ENCODE results near the gene SEMA5A. TPM values are rescaled to one million over a fixed set of nuclear protein-coding genes. Genes with fewer than 3 reads are reported as not detected.

SEMA5A gene
- total RNA-seq, 2 donors from 2014 or later: not detected

DNA sequence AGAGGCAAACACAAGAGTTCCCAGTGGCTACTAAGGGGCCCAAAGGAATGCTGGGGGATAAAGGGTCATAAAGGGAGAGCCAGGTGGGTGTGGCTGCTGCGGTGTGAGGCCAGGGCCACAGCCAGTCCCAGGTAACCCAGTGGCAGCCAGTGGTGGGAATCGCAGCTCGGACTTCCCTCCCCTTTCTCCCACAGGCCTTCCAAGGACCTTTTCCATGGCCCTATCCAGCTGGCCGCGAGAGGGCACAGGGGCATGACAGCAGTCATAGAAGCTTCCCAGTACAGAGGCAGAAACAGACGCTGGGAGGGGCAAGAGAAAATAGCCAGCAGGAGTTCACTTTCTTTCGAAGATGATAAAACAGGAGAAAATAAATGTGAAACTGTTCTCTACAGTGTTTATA, 257.6 kb downstream of the SEMA5A start:
- Mint-ChIP-seq H3K27me3 (no peaks in the 10 kb centered on the region), H3K27ac (no peak overlapping the region), H3K4me3 (no peak overlapping the region), H3K36me3 (no peaks in the 10 kb centered on the region), H3K4me1 (ENCODE audit: low read depth in 2 of 2) (no peaks in the 10 kb centered on the region), H3K9me3 (peaks cover 9% of the 10 kb centered on the region)
- ATAC-seq (no peak), DNase-seq (ENCODE audit: low spot score) (no peak)

DNA sequence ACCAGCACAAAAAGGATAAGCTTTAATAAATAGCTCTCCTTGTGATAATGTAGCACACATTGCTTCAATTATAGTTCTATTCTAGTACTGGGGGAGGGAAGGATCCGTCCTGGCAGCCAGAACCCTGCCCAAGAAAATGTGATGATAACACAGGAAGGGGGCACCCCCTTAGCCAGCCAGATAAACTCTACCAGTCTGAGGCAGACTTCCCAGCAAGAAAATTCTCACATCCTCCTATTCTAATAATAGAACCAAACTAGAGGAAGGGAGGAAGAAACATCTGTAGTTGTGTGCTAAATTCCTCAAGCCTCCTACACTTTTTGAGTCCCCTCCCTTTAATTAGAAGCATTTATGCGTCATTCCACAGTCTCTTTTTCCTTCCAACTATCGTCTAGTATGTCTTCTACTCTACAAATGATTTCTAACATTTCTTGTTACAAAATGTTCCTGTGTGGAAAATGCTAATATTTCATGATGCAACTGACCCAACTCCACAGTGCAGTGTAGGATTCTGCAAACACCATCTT, 261.0 kb downstream of the SEMA5A start:
- no peak for DNase-seq (ENCODE audit: low spot score)
- Mint-ChIP-seq H3K36me3 (no peaks in the 10 kb centered on the region), H3K27me3 (no peaks in the 10 kb centered on the region), H3K4me1 (ENCODE audit: low read depth in 2 of 2) (no peaks in the 10 kb centered on the region), H3K9me3 (peaks cover 6% of the 10 kb centered on the region), H3K27ac (no peak overlapping the region), H3K4me3 (no peak overlapping the region)
- no peak for ATAC-seq

DNA sequence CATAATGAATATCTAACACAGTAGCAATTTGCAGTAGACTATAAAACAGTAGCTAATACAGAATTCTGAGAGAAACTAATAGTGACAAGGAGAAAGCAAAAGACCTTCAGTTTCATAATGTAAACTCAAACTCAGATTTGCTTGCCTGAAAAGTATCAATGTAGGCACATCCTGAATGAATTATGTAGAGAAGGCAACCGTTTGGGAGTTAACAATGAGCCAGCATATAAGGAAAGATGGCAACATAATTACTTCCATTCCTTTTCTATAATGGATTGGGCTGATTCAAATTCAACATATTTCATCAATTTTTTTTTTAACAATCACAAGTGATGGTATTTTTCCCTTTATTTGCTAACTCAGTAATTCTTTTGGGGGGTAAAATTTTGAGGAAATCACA, 261.6 kb downstream of the SEMA5A start:
- H3K9me3 Mint-ChIP-seq: peaks cover 8% of the 10 kb centered on the region
- no peak overlapping the region for H3K27ac Mint-ChIP-seq
- no peak for DNase-seq (ENCODE audit: low spot score)
- H3K27me3 Mint-ChIP-seq: no peaks in the 10 kb centered on the region
- H3K4me1 Mint-ChIP-seq (ENCODE audit: low read depth in 2 of 2): no peaks in the 10 kb centered on the region
- no peak overlapping the region for H3K4me3 Mint-ChIP-seq
- no peak for ATAC-seq
- no peaks in the 10 kb centered on the region for H3K36me3 Mint-ChIP-seq

DNA sequence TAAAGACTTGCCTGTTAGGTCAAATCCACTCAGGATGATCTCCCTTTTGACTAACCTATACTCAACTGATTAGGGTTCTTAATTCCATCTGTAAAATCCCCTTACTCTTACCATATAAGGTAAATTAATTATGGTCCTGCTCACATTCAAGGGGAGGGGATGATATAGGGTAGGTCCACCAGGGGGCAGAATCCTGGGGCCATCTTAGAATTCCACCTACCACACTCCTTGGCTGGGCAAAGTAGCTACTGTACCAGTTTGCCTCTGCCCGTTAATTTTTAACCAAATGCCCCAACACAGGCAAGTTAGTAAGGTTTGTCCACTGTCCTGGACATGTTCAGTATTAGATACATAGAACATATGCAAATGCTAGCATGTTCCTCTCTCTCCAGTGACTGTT, 262.4 kb downstream of the SEMA5A start:
- ATAC-seq (no peak), DNase-seq (ENCODE audit: low spot score) (no peak)
- Mint-ChIP-seq H3K36me3 (no peaks in the 10 kb centered on the region), H3K9me3 (peaks cover 8% of the 10 kb centered on the region), H3K4me1 (ENCODE audit: low read depth in 2 of 2) (no peaks in the 10 kb centered on the region), H3K27me3 (no peaks in the 10 kb centered on the region), H3K27ac (no peak overlapping the region), H3K4me3 (no peak overlapping the region)

DNA sequence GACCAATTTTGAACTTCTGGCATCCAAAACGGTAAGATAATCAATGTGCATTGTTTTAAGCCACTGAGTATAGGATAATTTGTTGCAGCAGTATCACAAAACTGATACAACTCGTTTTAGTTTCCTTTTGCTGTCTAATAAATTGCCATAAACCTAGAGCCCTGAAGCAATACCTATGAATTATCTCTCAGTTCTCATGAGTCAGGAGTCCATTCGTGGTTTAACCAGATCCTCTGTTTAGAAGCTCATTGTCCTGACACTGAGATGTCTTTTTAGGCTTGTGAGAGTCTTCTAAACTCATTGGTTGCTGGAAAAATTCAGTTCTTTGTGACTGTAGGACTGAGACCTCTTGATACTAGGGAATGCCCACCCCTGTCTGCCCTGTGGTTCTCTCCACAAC, 262.9 kb downstream of the SEMA5A start:
- Mint-ChIP-seq H3K9me3 (peaks cover 8% of the 10 kb centered on the region), H3K36me3 (no peaks in the 10 kb centered on the region), H3K27me3 (no peaks in the 10 kb centered on the region), H3K4me3 (no peak overlapping the region), H3K27ac (no peak overlapping the region), H3K4me1 (ENCODE audit: low read depth in 2 of 2) (no peaks in the 10 kb centered on the region)
- DNase-seq (ENCODE audit: low spot score) (no peak), ATAC-seq (no peak)

DNA sequence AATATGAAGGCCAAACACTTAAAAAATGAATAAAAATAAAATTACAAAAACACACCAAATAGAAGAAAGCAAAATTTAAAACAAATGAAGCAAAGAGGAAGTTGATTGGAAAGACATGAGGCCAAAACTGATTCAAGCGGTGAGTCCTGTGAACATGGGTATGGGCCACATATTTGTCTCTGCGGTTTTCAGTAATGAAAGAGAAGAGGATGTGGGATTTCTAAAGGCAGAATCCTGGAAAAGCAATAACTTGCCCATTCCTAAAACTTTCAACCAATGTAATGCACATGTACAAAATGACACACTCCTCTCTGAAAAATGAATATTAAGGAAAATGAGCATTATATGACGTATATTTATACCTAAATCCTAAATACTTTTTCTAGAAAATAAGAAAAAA, 263.7 kb downstream of the SEMA5A start:
- Mint-ChIP-seq H3K27ac (no peak overlapping the region), H3K4me1 (ENCODE audit: low read depth in 2 of 2) (no peaks in the 10 kb centered on the region), H3K27me3 (no peaks in the 10 kb centered on the region), H3K9me3 (peaks cover 8% of the 10 kb centered on the region), H3K4me3 (no peak overlapping the region), H3K36me3 (no peaks in the 10 kb centered on the region)
- no peak for DNase-seq (ENCODE audit: low spot score)
- ATAC-seq: no peak

DNA sequence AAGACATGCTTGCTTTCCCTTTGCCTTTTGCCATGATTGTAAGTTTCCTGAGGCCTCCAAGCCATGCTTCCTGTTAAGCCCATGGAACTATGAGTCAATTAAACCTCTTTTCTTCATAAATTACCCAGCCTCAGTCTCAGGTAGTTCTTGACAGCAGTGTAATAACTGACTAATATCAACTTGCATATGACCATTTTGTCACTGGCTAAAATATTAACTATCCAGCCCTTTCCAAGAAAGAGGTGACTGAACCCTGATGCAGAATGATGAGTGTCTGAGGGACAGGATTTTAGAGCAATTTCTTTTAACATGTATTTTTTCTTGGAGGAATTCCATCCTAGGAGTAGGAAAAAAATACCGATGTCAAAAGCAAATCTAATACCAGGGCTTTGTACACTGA, 266.1 kb downstream of the SEMA5A start:
- no peaks in the 10 kb centered on the region for H3K4me1 Mint-ChIP-seq (ENCODE audit: low read depth in 2 of 2)
- no peaks in the 10 kb centered on the region for H3K27me3 Mint-ChIP-seq
- H3K27ac Mint-ChIP-seq: no peak overlapping the region
- DNase-seq (ENCODE audit: low spot score) (no peak), ATAC-seq (no peak)
- H3K36me3 Mint-ChIP-seq: no peaks in the 10 kb centered on the region
- no peak overlapping the region for H3K4me3 Mint-ChIP-seq
- H3K9me3 Mint-ChIP-seq: peaks cover 13% of the 10 kb centered on the region

DNA sequence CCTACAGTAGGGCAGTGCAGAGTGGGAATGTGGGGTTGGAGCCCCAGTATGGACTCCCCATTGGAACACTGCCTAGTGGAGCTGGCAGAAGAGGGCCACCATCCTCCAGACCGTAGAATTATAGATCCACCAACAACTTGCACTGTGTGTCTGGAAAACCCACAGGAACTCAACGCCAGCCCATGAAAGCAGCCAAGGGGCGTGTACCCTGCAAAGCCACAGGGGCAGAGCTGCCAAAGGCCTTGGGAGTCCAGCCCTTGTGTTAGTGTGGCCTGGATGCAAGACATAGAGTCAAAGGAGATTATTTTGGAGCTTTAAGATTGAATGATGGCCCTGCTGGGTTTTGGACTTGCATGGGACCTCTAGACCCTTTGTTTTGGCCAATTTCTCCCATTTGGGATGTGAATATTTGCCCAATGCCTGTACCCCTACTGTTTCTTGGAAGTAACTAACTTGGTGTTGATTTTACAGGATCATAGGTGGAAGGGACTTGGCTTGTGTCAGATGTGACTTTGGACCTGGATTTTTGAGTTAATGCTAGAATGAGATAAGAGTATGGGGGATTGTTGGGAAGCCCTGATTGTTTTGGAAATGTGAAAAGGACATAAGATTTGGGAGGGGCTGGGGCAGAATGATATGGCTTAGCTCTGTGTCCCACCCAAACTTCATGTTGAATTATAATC, 266.8 kb downstream of the SEMA5A start:
- ATAC-seq: no peak
- no peak overlapping the region for H3K4me3 Mint-ChIP-seq
- no peak for DNase-seq (ENCODE audit: low spot score)
- H3K9me3 Mint-ChIP-seq: peaks cover 19% of the 10 kb centered on the region
- no peaks in the 10 kb centered on the region for H3K27me3 Mint-ChIP-seq
- peaks cover 4% of the 10 kb centered on the region for H3K36me3 Mint-ChIP-seq
- H3K4me1 Mint-ChIP-seq (ENCODE audit: low read depth in 2 of 2): no peaks in the 10 kb centered on the region
- H3K27ac Mint-ChIP-seq: no peak overlapping the region

DNA sequence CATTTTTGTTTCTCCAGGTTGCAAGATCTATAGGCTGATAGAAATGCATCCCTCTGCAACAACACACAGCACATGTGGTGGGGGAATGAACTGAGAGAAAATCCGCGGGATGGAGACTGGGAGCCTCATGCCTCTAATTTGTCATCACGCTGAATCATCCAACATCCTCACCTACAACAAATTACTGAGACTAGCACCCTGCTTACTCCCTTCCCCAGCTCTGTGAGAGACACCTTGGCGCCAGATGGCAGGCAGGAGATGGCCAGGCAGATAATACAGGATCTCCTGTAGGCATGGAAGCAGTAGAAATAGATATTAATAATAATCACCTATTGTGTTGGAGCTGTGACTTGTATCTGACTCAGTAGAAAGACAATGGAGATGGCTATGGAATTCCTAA, 276.9 kb downstream of the SEMA5A start:
- DNase-seq (ENCODE audit: low spot score) (no peak), ATAC-seq (no peak)
- no peak overlapping the region for H3K4me3 Mint-ChIP-seq
- peaks cover 5% of the 10 kb centered on the region for H3K36me3 Mint-ChIP-seq
- no peak overlapping the region for H3K27ac Mint-ChIP-seq
- H3K9me3 Mint-ChIP-seq: peaks cover 16% of the 10 kb centered on the region
- no peaks in the 10 kb centered on the region for H3K4me1 Mint-ChIP-seq (ENCODE audit: low read depth in 2 of 2)
- no peaks in the 10 kb centered on the region for H3K27me3 Mint-ChIP-seq

DNA sequence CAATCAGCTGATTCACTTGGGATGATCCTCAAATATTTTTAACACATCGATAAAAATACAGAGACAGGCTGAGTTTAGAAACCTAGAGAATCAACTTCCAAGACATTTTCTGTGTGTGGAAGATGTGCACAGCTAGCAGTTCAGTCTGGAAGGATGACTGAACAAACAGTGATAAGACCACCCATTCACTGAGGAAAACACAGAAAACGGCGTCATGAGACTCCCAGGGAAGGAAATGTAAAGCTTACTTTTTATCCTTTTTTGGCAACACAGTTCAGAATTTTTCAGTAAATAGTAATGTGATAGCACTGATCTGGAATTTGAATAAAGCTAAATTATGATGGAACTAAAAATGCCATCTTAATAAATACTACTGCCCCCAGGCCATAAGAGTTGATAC, 277.6 kb downstream of the SEMA5A start:
- Mint-ChIP-seq H3K4me1 (ENCODE audit: low read depth in 2 of 2) (no peaks in the 10 kb centered on the region), H3K36me3 (peaks cover 5% of the 10 kb centered on the region), H3K27me3 (no peaks in the 10 kb centered on the region), H3K4me3 (no peak overlapping the region), H3K9me3 (peaks cover 19% of the 10 kb centered on the region), H3K27ac (no peak overlapping the region)
- ATAC-seq: no peak
- DNase-seq (ENCODE audit: low spot score): no peak

DNA sequence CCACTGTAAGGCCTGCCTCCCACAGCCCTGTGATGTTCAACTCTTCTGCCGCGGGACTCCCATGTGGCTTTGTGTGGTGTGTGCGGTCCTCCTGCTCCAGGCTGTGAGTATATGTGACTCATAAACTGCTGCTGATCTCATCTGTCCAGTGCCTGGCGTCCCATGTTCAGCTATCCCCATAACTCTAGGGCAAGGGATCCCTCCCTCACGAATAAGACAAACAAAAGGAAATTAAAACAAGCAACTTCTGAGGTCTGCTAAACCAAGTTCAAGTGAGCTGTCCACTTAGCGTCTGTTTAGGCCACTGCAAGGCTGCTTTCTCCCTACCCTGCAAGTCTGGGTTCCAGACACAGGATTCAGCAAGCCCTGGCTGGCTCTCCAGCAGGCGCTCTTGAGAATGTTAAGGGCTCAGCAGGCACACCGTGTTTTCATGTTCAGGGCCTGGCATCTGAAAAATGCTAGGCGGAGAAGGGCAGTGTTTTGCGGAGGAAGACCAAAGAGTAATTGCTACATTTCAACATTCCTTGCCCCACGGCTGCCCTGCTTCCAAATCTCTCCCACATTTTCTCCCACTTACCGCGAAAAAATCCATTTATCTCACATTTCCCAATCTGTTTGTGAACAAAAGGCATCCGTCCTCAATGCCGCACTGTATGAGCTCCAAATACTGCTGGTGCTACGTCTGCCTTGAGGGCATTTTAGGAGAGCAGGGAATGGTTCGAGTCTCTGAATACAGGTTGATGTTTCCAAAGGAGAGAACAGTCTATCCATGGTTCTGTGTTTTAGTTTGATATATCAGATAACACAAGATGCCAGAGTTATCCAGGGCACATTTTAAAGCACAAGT, 280.2 kb downstream of the SEMA5A start:
- Mint-ChIP-seq H3K9me3 (peaks cover 11% of the 10 kb centered on the region), H3K27ac (no peak overlapping the region), H3K36me3 (peaks cover 5% of the 10 kb centered on the region), H3K4me3 (no peak overlapping the region), H3K27me3 (no peaks in the 10 kb centered on the region), H3K4me1 (ENCODE audit: low read depth in 2 of 2) (no peaks in the 10 kb centered on the region)
- ATAC-seq: no peak
- no peak for DNase-seq (ENCODE audit: low spot score)

DNA sequence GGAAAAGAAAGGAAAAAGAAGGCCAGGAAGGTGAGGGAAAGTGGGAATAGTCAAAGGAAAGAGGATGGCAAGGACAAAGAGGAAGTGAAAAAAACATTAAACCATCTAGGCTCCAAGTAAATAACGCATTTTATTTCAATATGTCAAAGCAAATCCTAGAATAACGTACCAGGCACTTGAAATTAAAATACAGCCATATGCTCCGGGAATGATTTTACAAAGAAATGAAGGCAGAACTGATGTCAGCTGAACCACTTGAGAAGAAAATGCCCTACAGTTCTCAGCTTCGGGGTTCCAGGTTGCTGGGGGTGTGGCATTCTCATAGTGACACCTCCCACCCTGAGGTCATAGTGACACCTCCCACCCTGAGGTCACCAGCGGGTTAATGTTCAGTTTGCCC, 281.6 kb downstream of the SEMA5A start:
- H3K27me3 Mint-ChIP-seq: no peaks in the 10 kb centered on the region
- H3K9me3 Mint-ChIP-seq: peaks cover 8% of the 10 kb centered on the region
- no peaks in the 10 kb centered on the region for H3K36me3 Mint-ChIP-seq
- no peaks in the 10 kb centered on the region for H3K4me1 Mint-ChIP-seq (ENCODE audit: low read depth in 2 of 2)
- no peak for DNase-seq (ENCODE audit: low spot score)
- H3K27ac Mint-ChIP-seq: no peak overlapping the region
- ATAC-seq: no peak
- H3K4me3 Mint-ChIP-seq: no peak overlapping the region

DNA sequence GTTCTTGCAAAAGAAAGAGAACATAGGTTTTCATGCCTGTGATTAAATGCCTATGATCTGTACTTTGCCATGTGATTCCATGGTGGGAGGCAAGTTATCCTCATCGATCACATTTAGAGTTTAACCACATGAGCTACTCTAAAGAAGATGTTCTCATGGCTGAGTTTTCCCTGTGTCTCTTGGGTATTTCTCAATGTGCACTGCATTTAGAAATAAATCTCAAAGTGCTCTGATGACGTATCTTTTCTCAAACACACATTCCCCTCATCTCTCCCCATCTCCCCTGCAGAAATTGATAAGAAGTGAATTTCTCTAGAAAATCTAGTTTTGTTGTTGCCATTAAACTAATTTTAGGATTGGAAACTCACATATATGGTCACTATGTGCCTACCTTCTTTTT, 282.2 kb downstream of the SEMA5A start:
- H3K9me3 Mint-ChIP-seq: peaks cover 8% of the 10 kb centered on the region
- DNase-seq (ENCODE audit: low spot score): no peak
- no peak for ATAC-seq
- no peaks in the 10 kb centered on the region for H3K27me3 Mint-ChIP-seq
- H3K36me3 Mint-ChIP-seq: no peaks in the 10 kb centered on the region
- no peak overlapping the region for H3K27ac Mint-ChIP-seq
- H3K4me1 Mint-ChIP-seq (ENCODE audit: low read depth in 2 of 2): no peaks in the 10 kb centered on the region
- H3K4me3 Mint-ChIP-seq: no peak overlapping the region

DNA sequence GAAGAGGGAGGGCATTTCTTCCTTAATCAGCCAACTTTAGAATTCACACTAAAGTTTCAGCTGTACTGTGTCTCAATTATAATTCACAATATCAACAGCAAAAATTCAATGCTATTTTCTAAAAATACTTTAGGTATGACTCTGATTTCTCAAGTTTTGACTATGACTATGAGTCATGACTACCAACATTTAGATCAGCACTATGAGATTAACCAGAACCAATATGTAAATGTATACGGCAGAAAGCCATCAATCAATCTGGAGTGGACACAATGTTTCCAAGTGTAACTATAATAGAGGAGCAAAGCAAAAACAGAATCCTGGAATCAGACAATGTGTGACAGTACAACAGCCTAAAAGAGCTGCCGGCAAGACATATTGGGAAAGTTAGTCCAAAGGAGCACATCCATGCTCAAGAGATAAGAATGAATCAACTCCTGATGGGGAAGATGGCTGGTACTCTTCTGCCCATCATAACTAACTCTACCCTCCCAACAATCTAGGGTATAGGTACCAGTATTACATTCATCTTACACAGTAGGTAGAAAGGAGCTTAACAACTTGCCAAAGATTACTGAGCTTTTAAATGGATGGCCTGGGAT, 294.4 kb downstream of the SEMA5A start:
- ATAC-seq (no peak), DNase-seq (ENCODE audit: low spot score) (no peak)
- Mint-ChIP-seq H3K4me3 (no peak overlapping the region), H3K27ac (no peak overlapping the region), H3K36me3 (no peaks in the 10 kb centered on the region), H3K9me3 (peaks cover 23% of the 10 kb centered on the region), H3K4me1 (ENCODE audit: low read depth in 2 of 2) (no peaks in the 10 kb centered on the region), H3K27me3 (no peaks in the 10 kb centered on the region)

Data from natural killer cell treated with Interleukin-12 subunit alpha and Interleukin-12 subunit beta and Interleukin-15 and Interleukin-18, amount 100 ng/mL, for 72 hours (primary cell).